ENCODE measurements around the gene LTN1. TPM values are rescaled to one million over a fixed set of nuclear protein-coding genes. Genes with fewer than 3 reads are reported as not detected.
A peak's percentile ranks its signal among the peaks of the same experiment; 100 is the strongest.

LTN1 gene
- total RNA-seq, 3 donors from 2014 or later, result 27.4 to 41.1 (median 29.8) TPM

DNA sequence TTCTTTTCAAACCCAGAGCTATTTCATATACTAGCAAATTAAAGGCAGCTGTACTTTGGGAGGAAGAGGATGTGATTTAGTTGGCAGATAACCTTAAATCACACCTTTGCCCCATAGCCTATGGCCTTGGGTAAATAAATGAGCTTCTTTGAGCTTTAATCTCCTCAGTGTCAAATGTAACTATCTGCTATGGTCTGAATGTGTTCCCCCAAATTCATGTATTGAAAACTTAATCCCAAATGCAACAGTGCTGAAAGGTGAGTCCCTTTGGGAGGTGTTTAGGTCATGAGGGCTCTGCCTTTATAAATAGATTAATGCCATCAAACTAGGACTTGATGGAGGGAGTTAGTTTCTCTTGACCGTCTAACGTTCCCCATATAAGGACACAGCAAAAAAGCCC, 85.8 kb downstream of the LTN1 start:
- DNase-seq (ENCODE audit: low spot score in 2 of 2), result no peak
- Histone ChIP-seq H3K4me3 (no peak overlapping the region), H3K9me3 (no peaks in the 10 kb centered on the region), H3K27me3 (no peaks in the 10 kb centered on the region), H3K4me1 (no peaks in the 10 kb centered on the region), H3K36me3 (no peaks in the 10 kb centered on the region), H3K27ac (no peak overlapping the region)
- intact Hi-C loops (cut with DNase I; ENCODE audit: low total_unique reads), result no loop called here
- TF ChIP-seq POLR2A (IDR thresholded peaks at IDR 0.05) (no peak), POLR2AphosphoS5 (IDR thresholded peaks at IDR 0.05) (no peak)
- TF ChIP-seq, protein P1, sequence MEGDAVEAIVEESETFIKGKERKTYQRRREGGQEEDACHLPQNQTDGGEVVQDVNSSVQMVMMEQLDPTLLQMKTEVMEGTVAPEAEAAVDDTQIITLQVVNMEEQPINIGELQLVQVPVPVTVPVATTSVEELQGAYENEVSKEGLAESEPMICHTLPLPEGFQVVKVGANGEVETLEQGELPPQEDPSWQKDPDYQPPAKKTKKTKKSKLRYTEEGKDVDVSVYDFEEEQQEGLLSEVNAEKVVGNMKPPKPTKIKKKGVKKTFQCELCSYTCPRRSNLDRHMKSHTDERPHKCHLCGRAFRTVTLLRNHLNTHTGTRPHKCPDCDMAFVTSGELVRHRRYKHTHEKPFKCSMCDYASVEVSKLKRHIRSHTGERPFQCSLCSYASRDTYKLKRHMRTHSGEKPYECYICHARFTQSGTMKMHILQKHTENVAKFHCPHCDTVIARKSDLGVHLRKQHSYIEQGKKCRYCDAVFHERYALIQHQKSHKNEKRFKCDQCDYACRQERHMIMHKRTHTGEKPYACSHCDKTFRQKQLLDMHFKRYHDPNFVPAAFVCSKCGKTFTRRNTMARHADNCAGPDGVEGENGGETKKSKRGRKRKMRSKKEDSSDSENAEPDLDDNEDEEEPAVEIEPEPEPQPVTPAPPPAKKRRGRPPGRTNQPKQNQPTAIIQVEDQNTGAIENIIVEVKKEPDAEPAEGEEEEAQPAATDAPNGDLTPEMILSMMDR (IDR thresholded peaks at IDR 0.05), result no peak

DNA sequence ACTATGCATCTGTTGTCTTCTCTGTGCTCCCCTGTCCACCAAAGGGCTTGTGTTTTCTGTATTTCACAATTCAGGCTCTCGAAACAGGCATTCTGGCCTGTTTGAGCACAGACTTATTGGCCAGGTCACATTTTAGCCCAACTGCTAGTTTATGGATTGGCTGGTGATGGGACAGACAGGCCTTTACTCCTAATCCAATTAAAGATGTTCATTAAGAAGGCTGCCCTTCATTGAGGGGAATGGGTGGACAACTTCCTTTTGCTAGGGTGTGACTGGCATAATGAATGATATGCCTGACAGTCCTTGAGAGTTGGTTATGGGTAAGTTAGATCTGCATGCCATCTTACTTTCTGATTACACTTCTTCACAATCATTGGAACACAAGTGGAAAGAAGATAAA, 86.4 kb downstream of the LTN1 start:
- intact Hi-C loops (cut with DNase I; ENCODE audit: low total_unique reads), result no loop called here
- Histone ChIP-seq H3K9me3 (no peaks in the 10 kb centered on the region), H3K4me1 (no peaks in the 10 kb centered on the region), H3K4me3 (no peak overlapping the region), H3K36me3 (no peaks in the 10 kb centered on the region), H3K27ac (no peak overlapping the region), H3K27me3 (no peaks in the 10 kb centered on the region)
- no peak for TF ChIP-seq POLR2A (IDR thresholded peaks at IDR 0.05)
- TF ChIP-seq POLR2AphosphoS5 (IDR thresholded peaks at IDR 0.05), result no peak
- no peak for DNase-seq (ENCODE audit: low spot score in 2 of 2)

DNA sequence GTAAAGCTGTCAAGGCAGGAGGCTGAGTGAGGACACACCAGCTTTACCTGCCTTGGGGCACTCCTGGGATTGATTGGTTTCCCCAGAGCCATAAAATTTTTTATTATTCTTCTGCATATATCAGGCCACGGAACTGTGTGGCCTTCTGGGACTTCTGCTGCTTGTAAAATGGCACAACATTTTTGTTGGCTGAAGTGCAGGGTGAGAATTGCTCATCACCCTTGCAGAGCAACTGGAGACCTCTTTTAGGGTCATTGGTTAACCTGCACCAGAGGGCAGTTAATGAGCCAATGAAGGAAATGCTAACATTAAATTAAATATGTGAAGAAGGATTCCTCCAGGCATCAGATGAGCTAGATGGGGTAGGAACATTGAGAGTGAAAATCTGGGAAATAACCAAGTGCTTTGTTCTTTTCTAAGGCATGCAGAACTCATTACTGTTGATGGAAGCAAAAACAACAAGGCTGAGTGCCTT, 87.7 kb downstream of the LTN1 start:
- intact Hi-C loops (cut with DNase I; ENCODE audit: low total_unique reads), result no loop called here
- Histone ChIP-seq H3K4me3 (no peak overlapping the region), H3K27ac (no peak overlapping the region), H3K27me3 (no peaks in the 10 kb centered on the region), H3K4me1 (no peaks in the 10 kb centered on the region), H3K36me3 (no peaks in the 10 kb centered on the region), H3K9me3 (no peaks in the 10 kb centered on the region)
- TF ChIP-seq POLR2AphosphoS5 (IDR thresholded peaks at IDR 0.05), result no peak
- TF ChIP-seq, protein P1 (IDR thresholded peaks at IDR 0.05), result no peak
- no peak for TF ChIP-seq POLR2A (IDR thresholded peaks at IDR 0.05)
- no peak for DNase-seq (ENCODE audit: low spot score in 2 of 2)

DNA sequence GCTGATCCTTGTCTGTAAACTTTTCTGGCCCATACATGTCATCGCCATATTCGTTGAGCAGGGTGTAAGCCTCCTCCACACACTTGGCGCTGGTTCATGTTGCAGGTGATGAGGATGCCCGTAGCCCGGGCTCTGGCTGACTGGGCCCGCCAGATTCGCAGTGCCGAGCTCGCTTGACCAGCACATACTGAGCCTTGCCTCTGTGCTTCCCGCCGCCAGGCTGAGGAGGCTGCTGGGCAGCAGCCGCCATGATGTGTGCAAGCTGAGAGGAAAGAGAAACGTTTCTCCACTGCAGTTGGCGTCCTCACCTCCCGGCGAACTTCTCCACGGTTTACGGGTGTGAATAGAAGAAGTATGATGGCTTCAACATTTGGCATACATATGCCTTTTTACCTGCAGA, 89.2 kb downstream of the LTN1 start:
- Histone ChIP-seq H3K27ac (no peak overlapping the region), H3K9me3 (no peaks in the 10 kb centered on the region), H3K4me3 (no peak overlapping the region), H3K27me3 (no peaks in the 10 kb centered on the region), H3K36me3 (no peaks in the 10 kb centered on the region), H3K4me1 (no peaks in the 10 kb centered on the region)
- no peak for DNase-seq (ENCODE audit: low spot score in 2 of 2)
- intact Hi-C loops (cut with DNase I; ENCODE audit: low total_unique reads), result no loop called here
- TF ChIP-seq, protein P1 (IDR thresholded peaks at IDR 0.05), result no peak
- TF ChIP-seq POLR2A (IDR thresholded peaks at IDR 0.05) (no peak), POLR2AphosphoS5 (IDR thresholded peaks at IDR 0.05) (no peak)

DNA sequence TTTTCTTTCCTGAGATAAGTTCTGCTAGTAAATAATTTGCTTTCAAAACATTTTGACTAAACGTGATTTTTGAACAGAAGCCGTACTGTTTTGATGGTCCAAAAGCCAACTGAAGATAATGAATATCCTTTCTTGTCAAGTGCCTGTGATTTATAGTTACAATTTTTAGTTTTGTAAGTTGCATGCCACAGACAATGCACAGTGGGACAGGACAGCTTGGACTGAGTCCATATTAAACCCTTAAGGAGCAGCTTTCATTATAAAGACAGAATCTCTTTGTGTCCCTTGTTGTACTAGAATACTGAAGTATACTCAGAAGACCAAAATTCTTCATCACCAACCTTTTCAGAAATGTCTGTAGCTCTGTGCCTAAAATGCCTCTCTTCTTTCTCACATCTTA, 92.2 kb downstream of the LTN1 start:
- intact Hi-C loops (cut with DNase I; ENCODE audit: low total_unique reads), result no loop called here
- TF ChIP-seq POLR2A (IDR thresholded peaks at IDR 0.05) (no peak), POLR2AphosphoS5 (IDR thresholded peaks at IDR 0.05) (no peak)
- TF ChIP-seq, protein P1 (IDR thresholded peaks at IDR 0.05), result no peak
- Histone ChIP-seq H3K27ac (peak overlapping the region in 1 of 2 donors; percentile 55), H3K4me3 (no peak overlapping the region), H3K9me3 (peaks cover 3 to 4% of the 10 kb centered on the region in 2 donors), H3K4me1 (no peaks in the 10 kb centered on the region), H3K27me3 (no peaks in the 10 kb centered on the region), H3K36me3 (no peaks in the 10 kb centered on the region)
- DNase-seq (ENCODE audit: low spot score in 2 of 2), result no peak

DNA sequence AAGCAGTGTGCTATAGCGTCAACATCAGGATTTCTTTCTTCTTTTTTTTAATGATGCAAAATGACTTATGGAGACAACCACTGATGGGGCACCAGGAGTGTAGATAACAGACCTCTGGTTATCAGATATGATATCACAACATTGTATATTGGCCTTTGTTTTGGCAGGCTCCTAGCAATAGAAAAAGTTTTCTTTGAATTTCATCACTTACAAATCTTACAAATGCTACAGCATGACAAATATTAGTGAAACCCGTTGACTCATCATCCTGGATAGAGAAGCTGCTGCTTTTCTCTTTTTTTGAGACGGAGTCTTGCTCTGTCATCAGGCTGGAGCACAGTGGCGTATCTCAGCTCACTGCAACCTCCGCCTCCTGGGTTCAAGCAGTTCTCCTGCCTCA, 92.9 kb downstream of the LTN1 start:
- TF ChIP-seq POLR2AphosphoS5 (IDR thresholded peaks at IDR 0.05), result no peak
- TF ChIP-seq, protein P1 (IDR thresholded peaks at IDR 0.05), result no peak
- no peak for TF ChIP-seq POLR2A (IDR thresholded peaks at IDR 0.05)
- Histone ChIP-seq H3K27ac (peak overlapping the region in 1 of 2 donors; percentile 55), H3K4me3 (no peak overlapping the region), H3K9me3 (peaks cover 3 to 4% of the 10 kb centered on the region in 2 donors), H3K36me3 (no peaks in the 10 kb centered on the region), H3K4me1 (no peaks in the 10 kb centered on the region), H3K27me3 (no peaks in the 10 kb centered on the region)
- intact Hi-C loops (cut with DNase I; ENCODE audit: low total_unique reads), result no loop called here
- no peak for DNase-seq (ENCODE audit: low spot score in 2 of 2)
